ENCODE results near the gene BRCA2.

DNA sequence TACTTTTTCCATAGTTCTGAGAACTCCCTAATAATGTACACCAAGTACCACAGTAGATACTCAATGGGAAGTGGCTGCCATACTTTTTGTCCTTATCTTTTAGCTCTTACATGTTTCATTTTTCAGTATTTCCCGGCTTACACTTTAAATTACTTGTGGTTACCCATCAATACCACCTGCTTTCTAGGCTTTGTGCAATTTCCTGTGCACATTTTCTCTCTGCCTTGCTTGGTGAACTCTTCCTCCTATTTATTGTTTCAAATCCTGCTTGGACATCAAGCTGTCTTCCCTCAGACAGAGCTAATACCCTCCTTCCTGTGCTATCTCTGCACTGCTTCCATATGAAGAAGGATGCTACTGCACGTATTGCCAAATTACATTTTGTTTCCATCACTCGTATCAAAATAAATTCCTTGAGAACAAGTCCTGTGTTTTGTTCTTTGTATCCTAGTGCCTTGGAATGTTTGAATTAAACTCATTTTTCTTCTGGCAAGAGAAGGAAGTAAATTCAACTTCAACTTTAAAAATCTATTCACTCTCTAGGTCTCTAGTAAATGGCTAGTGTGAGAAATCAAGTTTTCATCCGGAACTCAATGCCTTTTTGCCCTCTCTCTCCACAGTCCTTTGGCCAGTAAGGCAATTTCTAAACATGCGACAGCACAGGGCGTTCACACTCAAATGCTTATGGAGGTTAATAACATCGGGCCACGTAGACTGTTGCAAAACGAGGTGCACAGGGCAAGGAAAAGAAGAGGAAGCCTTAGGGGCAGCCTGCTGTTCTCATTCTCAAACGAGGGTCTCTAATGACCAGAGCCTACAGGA, 5.8 kb upstream of the BRCA2 start:
- TF ChIP-seq CTCF (conservative IDR thresholded peaks at IDR 0.05) (no peak), EZH2 (IDR thresholded peaks at IDR 0.05; ENCODE audit: low read depth) (no peak)
